CD4-positive, alpha-beta T cell (primary cell): ENCODE measurements around the gene CXCL9. TPM values are rescaled to one million over a fixed set of nuclear protein-coding genes. Genes with fewer than 3 reads are reported as not detected.

ENCODE experiments used
- ATAC-seq: fragments of 200-7000 bp; cut with Tn5 transposase; one replicate; pipeline ENCODE4 v1.10.0; 2022; ENCODE audit warnings: mild to moderate bottlenecking; ENCODE audit not compliant: poor library complexity
- CTCF ChIA-PET: fragments of 350-600 bp; sonication (Branson Sonifier 250); formaldehyde crosslinking; loops from one replicate; lab custom pipeline; 2021; ENCODE audit warnings: antibody characterized with exemption, inconsistent platforms; lab: Charles Lee
- POLR2A ChIA-PET: fragments of 350-600 bp; sonication (Branson Sonifier 250); formaldehyde crosslinking; loops from one replicate; lab custom pipeline; 2021; ENCODE audit warnings: antibody characterized with exemption, inconsistent platforms; lab: Charles Lee
- DNase-seq, 14 experiments: peaks; one replicate each; pipeline ENCODE4 v3.0.0-alpha.2; 2013 to 2020; ENCODE audit warnings: mixed read lengths in 2 of 14
- H3K27ac ChIP-seq, 2 donors: one replicate each; pipeline versions ENCODE4 v1.5.1 to v1.7.0; 2013; ENCODE audit warnings: low read length in 2 of 2, low read depth in 1 of 2, mild to moderate bottlenecking in 1 of 2
- H3K27me3 ChIP-seq, 2 experiments: 1 replicate in 1 of 2; 2 replicates in 1 of 2; pipeline versions ENCODE4 v1.6.1 to v1.7.0; 2013; ENCODE audit warnings: low read length in 2 of 2, control low read depth in 1 of 2, mild to moderate bottlenecking in 1 of 2, moderate library complexity in 1 of 2; ENCODE audit not compliant: insufficient read depth in 2 of 2, control insufficient read depth in 1 of 2
- H3K36me3 ChIP-seq: one replicate; pipeline ENCODE4 v1.6.1; 2013; ENCODE audit warnings: low read length, control low read depth; ENCODE audit not compliant: insufficient read depth
- H3K4me1 ChIP-seq: one replicate; pipeline ENCODE4 v1.6.1; 2013; ENCODE audit warnings: low read length, control low read depth; ENCODE audit not compliant: insufficient read depth
- H3K4me3 ChIP-seq: one replicate; pipeline ENCODE4 v1.5.1; 2013; ENCODE audit warnings: mild to moderate bottlenecking, low read length, moderate library complexity
- H3K9me3 ChIP-seq, 2 experiments: 1 replicate in 1 of 2; 2 replicates in 1 of 2; pipeline versions ENCODE4 v1.6.1 to v1.7.0; 2013; ENCODE audit warnings: low read length in 2 of 2, mild to moderate bottlenecking in 2 of 2, control low read depth in 1 of 2, moderate library complexity in 1 of 2; ENCODE audit not compliant: control insufficient read depth in 1 of 2, insufficient read depth in 1 of 2
- H3K27ac Mint-ChIP-seq: one replicate; pipeline ENCODE4 v1.8.0; 2020; ENCODE audit warnings: mixed read lengths
- H3K27me3 Mint-ChIP-seq: one replicate; pipeline ENCODE4 v1.8.0; 2021; ENCODE audit warnings: mixed read lengths
- H3K36me3 Mint-ChIP-seq: one replicate; pipeline ENCODE4 v1.8.0; 2021; ENCODE audit warnings: low read depth, mixed read lengths
- H3K4me1 Mint-ChIP-seq: one replicate; pipeline ENCODE4 v1.8.0; 2021; ENCODE audit warnings: low read depth, mixed read lengths
- H3K4me3 Mint-ChIP-seq: one replicate; pipeline ENCODE4 v1.8.0; 2020; ENCODE audit warnings: mild to moderate bottlenecking, mixed read lengths
- H3K9me3 Mint-ChIP-seq: one replicate; pipeline ENCODE4 v1.8.0; 2020; ENCODE audit warnings: mixed read lengths
- intact Hi-C, 2 experiments: fragments of 100-400 bp; cut with DNase I in 1 of 2; cut with micrococcal nuclease in 1 of 2; formaldehyde crosslinking; loops; one replicate each; pipeline versions ENCODE4 v1.15.1 to v1.9.0; 2023 to 2025; cut with DNase I, micrococcal nuclease
- total RNA-seq, 174 experiments: library from RNA in 2 of 174; stranded (reverse) in 2 of 174; gene quantifications; one replicate each; pipeline ENCODE4 v1.2.3 and lab custom pipeline; 2021 to 2026
- TF ChIP-seq, protein P1 (sequence below): fragments of 200-600 bp; IDR thresholded peaks from one replicate; pipeline ENCODE4 v1.8.0; 2022; ENCODE audit warnings: antibody characterized with exemption, mild to moderate bottlenecking

CXCL9 gene
- total RNA-seq, 2 experiments from 2014 or later = not detected

DNA sequence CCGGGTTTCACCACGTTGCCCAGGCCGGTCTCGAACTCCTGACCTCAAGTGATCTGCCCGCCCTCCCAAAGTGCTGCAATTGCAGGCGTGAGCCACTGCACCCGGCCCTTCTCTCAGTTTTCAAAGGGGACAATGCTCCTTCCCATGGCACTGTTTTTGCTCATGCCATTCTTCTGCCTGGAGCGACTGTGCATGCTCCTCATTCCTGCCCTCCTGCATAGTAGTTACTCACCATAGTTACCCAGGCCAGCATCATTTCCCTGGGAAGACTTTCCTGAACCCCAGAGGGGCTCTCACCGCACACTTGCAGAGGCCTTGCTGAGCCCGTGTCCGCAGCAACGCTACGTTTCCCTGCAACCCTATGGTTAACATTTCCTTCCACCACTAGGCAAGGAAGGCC is 3.3 kb upstream of the CXCL9 start:
- H3K4me3 ChIP-seq = no peak overlapping the region
- intact Hi-C loops = no loop called here
- no peaks in the 10 kb centered on the region for H3K36me3 ChIP-seq
- no peak overlapping the region for H3K4me3 Mint-ChIP-seq
- TF ChIP-seq, protein P1, sequence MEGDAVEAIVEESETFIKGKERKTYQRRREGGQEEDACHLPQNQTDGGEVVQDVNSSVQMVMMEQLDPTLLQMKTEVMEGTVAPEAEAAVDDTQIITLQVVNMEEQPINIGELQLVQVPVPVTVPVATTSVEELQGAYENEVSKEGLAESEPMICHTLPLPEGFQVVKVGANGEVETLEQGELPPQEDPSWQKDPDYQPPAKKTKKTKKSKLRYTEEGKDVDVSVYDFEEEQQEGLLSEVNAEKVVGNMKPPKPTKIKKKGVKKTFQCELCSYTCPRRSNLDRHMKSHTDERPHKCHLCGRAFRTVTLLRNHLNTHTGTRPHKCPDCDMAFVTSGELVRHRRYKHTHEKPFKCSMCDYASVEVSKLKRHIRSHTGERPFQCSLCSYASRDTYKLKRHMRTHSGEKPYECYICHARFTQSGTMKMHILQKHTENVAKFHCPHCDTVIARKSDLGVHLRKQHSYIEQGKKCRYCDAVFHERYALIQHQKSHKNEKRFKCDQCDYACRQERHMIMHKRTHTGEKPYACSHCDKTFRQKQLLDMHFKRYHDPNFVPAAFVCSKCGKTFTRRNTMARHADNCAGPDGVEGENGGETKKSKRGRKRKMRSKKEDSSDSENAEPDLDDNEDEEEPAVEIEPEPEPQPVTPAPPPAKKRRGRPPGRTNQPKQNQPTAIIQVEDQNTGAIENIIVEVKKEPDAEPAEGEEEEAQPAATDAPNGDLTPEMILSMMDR = no peak
- peaks cover 0 to 8% of the 10 kb centered on the region in 2 experiments for H3K9me3 ChIP-seq
- H3K27ac Mint-ChIP-seq = no peak overlapping the region
- no peaks in the 10 kb centered on the region for H3K4me1 ChIP-seq
- H3K4me1 Mint-ChIP-seq = no peaks in the 10 kb centered on the region
- no peak overlapping the region for H3K27ac ChIP-seq
- ChIA-PET POLR2A (no interaction called here), CTCF (no interaction called here)
- ATAC-seq = no peak
- no peak for DNase-seq
- no peaks in the 10 kb centered on the region for H3K36me3 Mint-ChIP-seq
- no peaks in the 10 kb centered on the region for H3K9me3 Mint-ChIP-seq
- no peaks in the 10 kb centered on the region for H3K27me3 ChIP-seq
- H3K27me3 Mint-ChIP-seq = peaks cover 15% of the 10 kb centered on the region

DNA sequence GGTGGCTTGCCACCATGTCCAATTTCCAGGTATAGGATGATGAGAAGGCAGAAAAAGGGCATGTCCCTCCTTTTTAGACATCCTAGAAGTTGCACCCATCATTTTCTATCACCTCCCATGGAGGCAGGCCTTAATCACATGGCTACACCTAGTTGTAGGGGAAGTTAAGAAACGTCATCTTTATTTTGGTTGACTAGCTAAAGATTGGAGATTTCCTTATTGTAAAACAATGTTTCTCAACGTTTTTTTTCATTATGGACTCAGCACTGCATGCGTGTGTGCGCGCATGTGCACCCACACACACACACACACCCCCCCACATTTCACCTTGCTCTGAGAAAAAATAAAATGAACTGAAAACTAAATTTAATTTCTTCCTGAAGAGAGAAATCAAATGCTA is 2.0 kb upstream of the CXCL9 start:
- Mint-ChIP-seq H3K4me1 (no peaks in the 10 kb centered on the region), H3K4me3 (no peak overlapping the region), H3K27ac (no peak overlapping the region), H3K27me3 (peaks cover 15% of the 10 kb centered on the region), H3K9me3 (no peaks in the 10 kb centered on the region), H3K36me3 (no peaks in the 10 kb centered on the region)
- H3K9me3 ChIP-seq = peaks cover 0 to 8% of the 10 kb centered on the region in 2 experiments
- DNase-seq = no peak
- H3K4me3 ChIP-seq = no peak overlapping the region
- H3K4me1 ChIP-seq = no peaks in the 10 kb centered on the region
- ChIA-PET CTCF (no interaction called here), POLR2A (no interaction called here)
- ATAC-seq = no peak
- H3K27me3 ChIP-seq = no peaks in the 10 kb centered on the region
- TF ChIP-seq, protein P1 = no peak
- H3K36me3 ChIP-seq = no peaks in the 10 kb centered on the region
- H3K27ac ChIP-seq = no peak overlapping the region
- intact Hi-C loops = no loop called here

GRCh38 chr4:76003620-76004019 is 3.7 kb downstream of the CXCL9 start:
- Histone ChIP-seq H3K27me3 (no peaks in the 10 kb centered on the region), H3K4me3 (no peak overlapping the region), H3K36me3 (no peaks in the 10 kb centered on the region), H3K4me1 (no peaks in the 10 kb centered on the region), H3K27ac (no peak overlapping the region), H3K9me3 (no peaks in the 10 kb centered on the region)
- Mint-ChIP-seq H3K4me3 (no peak overlapping the region), H3K9me3 (no peaks in the 10 kb centered on the region), H3K36me3 (no peaks in the 10 kb centered on the region), H3K27ac (no peak overlapping the region), H3K27me3 (peaks cover 7% of the 10 kb centered on the region), H3K4me1 (no peaks in the 10 kb centered on the region)
- intact Hi-C loops = no loop called here
- DNase-seq = no peak
- POLR2A ChIA-PET = no interaction called here
- ATAC-seq = no peak
- TF ChIP-seq, protein P1 = no peak
- CTCF ChIA-PET = no interaction called here
